Adipose tissue (tissue), 3 donors: ENCODE data around the gene ZNRF4. TPM values are rescaled to one million over a fixed set of nuclear protein-coding genes. Genes with fewer than 3 reads are reported as not detected.
"Not testable (repeated sequence)": the region's sequence is repeated elsewhere in the genome, so short reads cannot be mapped to it uniquely, and the experiment has no call there.

Source experiments
- H3K27ac ChIP-seq: one replicate; pipeline ENCODE4 v1.5.1; 2013; ENCODE audit warnings: low read depth, low read length
- WGBS, 3 donors: extraction: QIAGEN DNeasy Blood & Tissue Kit; methylation state at CpG; one replicate each; pipeline ENCODE4 v1.1.7; 2013; 5-methylcytosine and 5-hydroxymethylcytosine counted together
- polyA plus RNA-seq, 3 donors: library from polyadenylated mRNA; stranded (reverse); fragments of 200-250 nt; gene quantifications; one replicate each; pipeline ENCODE4 v1.2.3, GENCODE V29; 2013
- donor health status: healthy with polysubstance abuse.
- donor health status: Bipolar disorder and iron deficiency.
- donor health status: healthy.

Gene ZNRF4
- polyA plus RNA-seq, 3 donors, result not detected

DNA sequence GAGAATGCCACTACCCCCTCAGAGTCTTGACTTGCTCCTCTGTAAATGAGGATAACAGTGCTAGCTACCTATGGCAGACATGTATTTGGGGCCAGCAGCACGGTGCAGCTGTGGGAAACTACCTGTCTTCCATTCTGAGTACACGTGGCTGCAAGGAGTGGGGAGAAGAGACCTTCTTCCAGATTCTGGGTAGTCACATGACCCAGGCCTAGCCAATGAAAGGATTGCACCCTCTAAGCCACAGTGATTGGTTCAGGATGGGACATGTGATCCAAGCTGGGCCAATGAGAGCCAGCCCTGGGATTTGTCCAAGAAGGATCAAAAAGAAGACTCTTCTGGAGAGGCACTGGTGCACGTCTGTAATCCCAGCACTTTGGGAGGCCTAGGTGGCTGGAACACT, 5.5 kb downstream of the ZNRF4 start:
- WGBS, 3 donors, result 64 to 81% (median 71%) methylated on average over 3 of the region's 3 CpGs
- no peak overlapping the region for H3K27ac ChIP-seq

GRCh38 chr19:5463959-5464358, 8.7 kb downstream of the ZNRF4 start:
- WGBS, 3 donors, result 30 to 64% (median 63%) methylated on average over 3 of the region's 3 CpGs
- H3K27ac ChIP-seq, result no peak overlapping the region

DNA sequence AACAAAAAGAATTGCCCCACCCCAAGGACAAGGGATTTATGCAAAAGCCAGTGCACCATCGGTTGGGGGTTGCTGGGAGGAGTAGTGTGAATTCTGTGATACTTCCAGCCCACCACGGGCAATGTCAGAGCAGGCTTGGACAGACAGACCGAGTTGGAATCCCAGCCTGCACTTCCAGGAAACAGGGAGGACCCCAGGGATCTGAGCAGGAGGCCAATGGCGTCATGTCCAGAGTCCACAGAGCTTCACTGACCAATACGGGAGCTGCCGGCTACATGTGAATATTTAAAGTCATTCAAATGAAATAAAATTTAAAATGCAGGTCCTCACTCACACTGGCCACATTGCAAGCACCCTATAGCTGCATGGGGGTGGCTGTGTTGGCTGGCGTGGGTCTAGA, 10.9 kb downstream of the ZNRF4 start:
- 51 to 67% (median 54%) methylated on average over 7 of the region's 7 CpGs for WGBS, 3 donors

DNA sequence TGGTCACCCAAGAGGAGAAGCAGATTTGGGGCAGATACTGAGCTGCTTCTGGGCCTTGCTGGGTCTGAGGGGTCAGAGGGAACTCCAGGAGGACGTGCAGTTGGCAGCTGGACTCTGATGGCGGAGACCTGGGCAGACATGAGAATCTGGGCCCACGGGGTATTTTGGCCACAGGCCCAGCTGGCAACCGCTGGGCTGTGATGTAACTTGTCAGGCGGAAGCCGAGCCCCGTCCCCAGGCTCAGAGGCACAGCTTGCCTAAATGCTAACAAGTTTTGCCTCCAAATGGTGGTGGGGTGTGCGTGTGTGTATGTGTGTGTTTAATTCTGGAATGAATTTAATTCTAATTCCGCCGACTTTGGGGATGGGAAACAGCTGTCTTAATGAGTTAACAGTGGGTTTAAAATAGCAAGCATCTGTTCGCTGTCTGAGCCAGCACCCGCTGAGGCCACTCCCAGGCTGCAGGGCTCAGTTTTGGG, 11.6 kb downstream of the ZNRF4 start:
- WGBS, 3 donors, result 27 to 45% (median 29%) methylated on average over 12 of the region's 12 CpGs
- H3K27ac ChIP-seq, result no peak overlapping the region

More for the DNA sequence above, 10.9 kb downstream of the ZNRF4 start:
- no peak overlapping the region for H3K27ac ChIP-seq

DNA sequence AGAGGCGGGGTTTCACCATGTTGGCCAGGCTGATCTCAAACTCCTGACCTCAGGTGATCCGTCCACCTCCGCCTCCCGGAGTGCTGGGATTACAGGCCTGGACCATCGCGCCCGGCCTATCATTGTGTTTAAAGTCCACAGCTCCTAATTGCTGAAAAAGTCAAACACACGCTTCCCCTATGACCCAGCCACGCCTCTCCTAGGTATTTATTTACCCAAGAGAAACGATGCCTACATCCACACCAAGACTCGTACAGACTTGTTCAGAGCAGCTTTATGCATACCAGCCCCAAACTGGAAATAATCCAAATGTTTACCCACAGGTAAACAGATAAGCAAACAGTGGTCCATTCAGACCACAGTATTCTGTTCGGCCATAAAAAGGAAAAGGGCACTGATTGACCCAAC, 15.1 kb downstream of the ZNRF4 start:
- no peak overlapping the region for H3K27ac ChIP-seq
- WGBS, 3 donors, result 20 to 62% (median 40%) methylated on average over 12 of the region's 12 CpGs

GRCh38 chr19:5472286-5472685, 17.1 kb downstream of the ZNRF4 start:
- 57 to 65% (median 61%) methylated on average over 16 of the region's 16 CpGs for WGBS, 3 donors
- no peak overlapping the region for H3K27ac ChIP-seq

- 64 to 92% (median 86%) methylated on average over 5 of the region's 5 CpGs for WGBS, 3 donors
- no peak overlapping the region for H3K27ac ChIP-seq
Measured at GRCh38 chr19:5473646-5474045, 18.4 kb downstream of the ZNRF4 start.

GRCh38 chr19:5477451-5478215, 22.4 kb downstream of the ZNRF4 start:
- no peak overlapping the region for H3K27ac ChIP-seq

GRCh38 chr19:5478241-5478924, 23.2 kb downstream of the ZNRF4 start:
- no peak overlapping the region for H3K27ac ChIP-seq
- 20 to 36% (median 32%) methylated on average over 29 to 30 of the region's 32 CpGs for WGBS, 3 donors

More at GRCh38 chr19:5477451-5478215, 22.4 kb downstream of the ZNRF4 start:
- WGBS, 3 donors, result 34 to 51% (median 51%) methylated on average over 13 of the region's 13 CpGs

DNA sequence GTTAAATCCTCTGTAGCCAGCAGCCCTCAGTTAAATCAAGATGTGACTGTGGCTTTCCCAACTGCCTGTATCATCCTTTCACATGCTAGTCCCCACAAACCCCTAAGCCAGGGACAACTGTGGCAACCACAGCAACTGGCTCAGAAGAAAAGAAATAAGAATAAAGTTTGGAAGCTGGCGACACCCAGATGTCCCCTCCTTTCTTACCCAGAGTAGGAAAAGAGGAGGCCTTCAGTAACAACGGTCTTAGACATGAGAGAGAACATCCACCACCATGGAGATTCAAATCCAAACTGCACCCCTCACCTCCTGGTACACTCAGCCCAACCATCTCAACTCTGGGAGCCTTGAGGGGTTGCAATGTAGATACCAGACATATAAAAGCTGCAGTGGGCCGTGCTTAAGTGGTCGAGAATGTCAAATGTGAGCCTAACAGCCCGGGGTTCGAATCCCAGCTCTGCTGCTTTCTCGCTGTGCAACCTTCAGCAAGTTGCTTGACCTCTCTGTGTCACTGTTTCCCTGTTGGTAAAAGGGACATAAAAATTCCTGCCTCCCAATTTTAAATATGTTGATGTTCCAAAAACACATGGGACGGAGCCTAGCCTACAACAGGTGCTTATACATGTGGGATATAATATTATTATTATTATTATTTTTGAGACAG, 23.8 kb downstream of the ZNRF4 start:
- H3K27ac ChIP-seq, result no peak overlapping the region
- 66 to 75% (median 71%) methylated on average over 8 of the region's 8 CpGs for WGBS, 3 donors

DNA sequence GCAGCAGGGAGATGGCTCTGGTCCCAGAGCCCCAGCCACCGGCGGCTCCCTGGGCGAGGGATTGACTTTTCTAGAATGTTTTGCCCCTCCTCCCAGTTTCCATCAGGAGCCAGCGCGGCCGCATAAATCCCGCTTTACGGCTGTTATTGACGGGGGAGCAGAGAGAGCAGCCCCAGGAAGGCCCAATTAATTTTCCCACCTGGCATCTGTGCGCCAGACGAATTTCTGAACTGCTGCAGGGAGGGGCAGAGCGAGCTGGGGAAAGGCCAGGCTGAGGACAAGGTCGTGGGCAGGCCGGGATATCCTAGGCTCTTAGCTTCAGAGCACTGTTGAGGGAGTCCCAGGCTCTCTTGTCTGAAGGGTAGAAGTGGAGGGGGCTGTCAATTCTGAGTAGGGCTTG, 24.7 kb downstream of the ZNRF4 start:
- WGBS, 3 donors, result 15 to 39% (median 31%) methylated on average over 14 of the region's 14 CpGs
- no peak overlapping the region for H3K27ac ChIP-seq

- H3K27ac ChIP-seq, result no peak overlapping the region
- WGBS, 3 donors, result 41 to 53% (median 43%) methylated on average over 6 of the region's 6 CpGs
Measured at GRCh38 chr19:5480427-5480836, 25.2 kb downstream of the ZNRF4 start.

GRCh38 chr19:5481957-5482356, 26.7 kb downstream of the ZNRF4 start:
- 81 to 92% (median 87%) methylated on average over 2 of the region's 2 CpGs for WGBS, 3 donors
- no peak overlapping the region for H3K27ac ChIP-seq

DNA sequence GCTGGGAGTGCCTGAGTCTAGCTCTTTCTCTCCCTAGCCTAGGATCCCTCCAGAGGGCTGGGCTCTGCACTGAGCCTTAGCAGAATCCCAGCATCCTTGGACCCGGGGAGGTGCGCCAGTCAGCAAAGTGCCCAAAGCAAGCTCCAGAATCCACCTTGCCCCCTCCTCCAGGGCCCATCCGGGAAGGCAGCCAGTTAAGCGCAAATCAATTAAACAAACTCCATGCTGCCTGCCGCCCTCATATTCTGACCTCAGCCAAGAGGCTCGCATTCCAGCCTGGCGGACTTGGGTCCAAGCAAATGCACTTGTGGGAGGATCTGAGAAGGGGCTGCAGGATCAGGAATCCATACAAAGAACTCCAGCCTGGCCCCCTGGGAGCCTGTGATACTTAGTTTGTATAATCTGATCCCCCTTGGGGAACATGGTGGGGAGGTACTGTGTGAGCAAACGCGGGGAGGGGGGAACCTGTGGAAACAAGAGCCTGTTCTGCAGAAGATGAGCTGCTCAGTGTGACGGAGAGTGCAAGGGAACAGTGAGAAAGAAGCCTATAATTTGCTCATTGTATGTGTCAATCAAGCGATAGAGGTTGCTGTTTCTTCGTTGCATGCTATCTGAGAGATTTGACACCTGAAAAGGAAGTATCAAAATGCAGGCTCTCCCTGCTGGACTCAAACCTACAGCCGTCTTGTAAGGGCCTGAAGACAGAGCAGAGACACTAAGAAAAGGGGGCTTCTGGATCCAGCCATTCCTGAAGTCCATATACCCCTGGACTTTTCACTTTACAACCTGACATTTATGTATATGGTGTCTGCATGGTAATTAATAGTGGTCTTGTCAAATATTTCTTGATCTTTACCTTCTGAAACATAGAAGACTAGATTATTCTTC, 29.4 kb downstream of the ZNRF4 start:
- H3K27ac ChIP-seq, result no peak overlapping the region
- 12 to 37% (median 29%) methylated on average over 13 of the region's 13 CpGs for WGBS, 3 donors

- H3K27ac ChIP-seq, result no peak overlapping the region
- WGBS, 3 donors, result 68 to 73% (median 70%) methylated on average over 3 of the region's 3 CpGs
Measured at GRCh38 chr19:5485286-5485636, 30.0 kb downstream of the ZNRF4 start.

DNA sequence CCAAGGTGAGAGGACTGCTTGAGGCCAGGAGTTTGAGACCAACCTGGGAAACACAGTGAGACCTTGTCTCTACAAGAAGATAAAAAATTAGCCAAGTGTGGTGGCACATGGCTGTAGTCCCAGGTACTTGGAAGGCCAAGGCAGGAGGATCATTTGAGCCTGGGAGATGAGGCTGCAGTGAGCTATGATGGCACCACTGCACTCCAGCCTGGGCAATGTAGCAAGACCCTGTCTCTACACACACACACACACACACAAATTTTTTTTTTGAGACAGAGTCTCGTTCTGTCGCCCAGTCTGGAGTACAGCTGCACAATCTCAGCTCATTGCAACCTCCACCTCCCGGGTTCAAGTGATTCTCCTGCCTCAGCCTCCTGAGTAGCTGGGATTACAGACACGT, 30.4 kb downstream of the ZNRF4 start:
- not testable (repeated sequence) for H3K27ac ChIP-seq
- 88 to 91% (median 88%) methylated on average over 4 of the region's 4 CpGs for WGBS, 3 donors

DNA sequence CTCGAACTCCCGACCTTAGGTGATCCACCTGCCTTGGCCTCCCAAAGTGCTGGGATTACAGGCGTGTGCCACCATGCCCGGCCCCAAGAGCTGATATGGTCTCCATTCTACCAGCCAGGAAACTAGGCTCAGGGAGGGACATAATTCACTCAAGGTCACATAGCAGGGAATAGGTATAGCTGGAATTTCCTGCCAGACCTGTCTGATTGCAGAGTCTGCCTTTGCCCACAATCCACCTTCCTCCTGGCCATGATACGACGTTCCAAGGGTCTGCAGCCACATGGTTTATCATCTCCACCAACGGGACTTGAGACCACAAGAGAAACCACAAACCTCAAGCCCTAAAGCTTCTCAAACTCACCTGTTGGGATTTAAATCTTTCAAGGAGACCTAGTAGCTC, 32.0 kb downstream of the ZNRF4 start:
- no peak overlapping the region for H3K27ac ChIP-seq
- WGBS, 3 donors, result 45 to 72% (median 65%) methylated on average over 7 of the region's 7 CpGs

DNA sequence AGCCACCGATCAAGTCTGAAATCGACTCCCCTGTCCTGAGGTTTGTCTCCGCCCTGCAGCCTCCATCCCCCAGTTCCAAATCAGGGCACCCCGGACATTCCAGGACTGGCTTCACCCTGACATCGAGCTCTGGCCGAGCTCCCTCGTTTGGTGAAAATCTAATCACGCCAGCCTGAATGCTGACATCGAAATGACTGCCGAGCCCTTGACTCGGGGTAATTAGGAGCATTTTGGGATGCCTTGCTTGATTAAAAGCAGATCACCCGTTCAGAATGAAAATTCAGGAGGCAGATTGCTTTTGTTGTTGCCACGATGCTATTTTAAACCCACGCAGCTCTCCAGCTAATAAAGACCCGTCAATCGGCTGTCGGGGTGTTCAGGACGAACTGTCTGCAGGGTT, 34.3 kb downstream of the ZNRF4 start:
- H3K27ac ChIP-seq, result no peak overlapping the region
- WGBS, 3 donors, result 33 to 51% (median 49%) methylated on average over 18 of the region's 18 CpGs
